Fibroblast of lung (primary cell): ENCODE measurements around the gene BICRA.

Experiments
- CTCF ChIP-seq, 2 donors: IDR thresholded peaks in 1 of 2; conservative IDR thresholded peaks in 1 of 2; 1 replicate in 1 of 2; 2 replicates in 1 of 2; pipeline ENCODE4 v1.5.1; 2011 to 2012; ENCODE audit warnings: low read length in 2 of 2, control low read depth in 1 of 2, inconsistent platforms in 1 of 2, low read depth in 1 of 2, mild to moderate bottlenecking in 1 of 2
- EZH2 ChIP-seq: IDR thresholded peaks from 2 replicates; pipeline ENCODE4 v1.5.1; 2012; ENCODE audit warnings: low read length, control low read depth, mild to moderate bottlenecking; ENCODE audit errors: missing control alignments

DNA sequence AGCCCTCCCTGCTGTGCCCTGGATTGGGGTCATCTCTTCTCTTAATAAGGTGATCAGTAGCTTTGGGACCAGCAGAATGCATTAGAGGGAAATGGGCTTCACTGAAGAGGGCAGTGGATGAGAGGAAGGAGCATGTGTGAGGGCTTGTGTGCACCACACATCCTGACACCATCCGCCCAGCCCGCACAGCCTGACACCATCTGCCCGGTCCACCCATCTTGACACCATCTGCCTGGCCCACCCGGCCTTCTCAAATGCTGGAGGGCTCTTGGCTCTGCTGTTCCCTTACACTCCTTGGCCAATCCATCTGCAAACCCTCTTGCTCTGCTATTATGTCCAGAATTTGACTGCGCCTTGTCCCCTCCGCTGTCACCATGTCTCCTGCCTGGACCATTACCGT lies 41.8 kb downstream of the BICRA start:
- TF ChIP-seq EZH2 (no peak), CTCF (conservative IDR thresholded peaks at IDR 0.05 in 1 of 2, IDR thresholded peaks at IDR 0.05 in 1 of 2; ENCODE audit: low read depth in 1 of 2, low read length in 2 of 2) (no peak)
